NOMO-1 treated with dmso at 0.1 percent for 144 hours (cell line): ENCODE measurements around the gene ZNF557.

ENCODE experiments used
- DNase-seq: peaks from one replicate; lab custom pipeline; 2025; ENCODE audit not compliant: unreplicated experiment; lab: John Stamatoyannopoulos, UW

Gene ZNF557

GRCh38 chr19:7124782-7125181, 55.3 kb downstream of the ZNF557 start:
- no peak for DNase-seq

- DNase-seq: no peak
Observed at GRCh38 chr19:7125221-7125620, 55.7 kb downstream of the ZNF557 start.

- DNase-seq: no peak
Observed at GRCh38 chr19:7126132-7126531, 56.6 kb downstream of the ZNF557 start.

GRCh38 chr19:7130043-7130442, 60.5 kb downstream of the ZNF557 start:
- DNase-seq: no peak

- DNase-seq: no peak
Observed at GRCh38 chr19:7132054-7132453, 62.6 kb downstream of the ZNF557 start.

- DNase-seq: no peak
Observed at GRCh38 chr19:7137120-7137519, 67.6 kb downstream of the ZNF557 start.
